ENCODE data around the gene LSM4. TPM values are rescaled to one million over a fixed set of nuclear protein-coding genes. Genes with fewer than 3 reads are reported as not detected.

LSM4 gene
- total and polyA plus RNA-seq, 2 of the 13 experiments (the other 11 are each of a cell fraction or from before 2014, with no cell fraction given), result 65.8 to 166 TPM

GRCh38 chr19:18280247-18281081 lies 42.4 kb downstream of the LSM4 start (continued):
- TF ChIP-seq TFE3 (CRISPR knock-in tag; IDR thresholded peaks at IDR 0.05), result peak; percentile 39; the same call in 1 of the 2 replicates
- TF ChIP-seq REST (IDR thresholded peaks at IDR 0.05; ENCODE audit: borderline replicate concordance in 1 of 2, low read depth in 1 of 2, low read length in 2 of 2), result 0 out of 4 replicates have a peak, but pooled peaks of 1 of the 2 experiments have one; percentile 19
- TF ChIP-seq BRF2 (CRISPR knock-in tag; IDR thresholded peaks at IDR 0.05), result no peak
- TF ChIP-seq STAG1 (CRISPR knock-in tag; IDR thresholded peaks at IDR 0.05), result no peak
- no peak for TF ChIP-seq U2AF2 (IDR thresholded peaks at IDR 0.05; ENCODE audit: low read depth, low read length)
- TF ChIP-seq ZNF790 (CRISPR knock-in tag; IDR thresholded peaks at IDR 0.05; ENCODE audit: borderline replicate concordance), result 0 out of 2 replicates have a peak, but pooled peaks have one; percentile 30
- no peak for TF ChIP-seq ZNF672 (CRISPR knock-in tag; IDR thresholded peaks at IDR 0.05)
- TF ChIP-seq ZNF451 (CRISPR knock-in tag; IDR thresholded peaks at IDR 0.05), result 0 out of 2 replicates have a peak, but pooled peaks have one; percentile 49
- TF ChIP-seq IRX3 (CRISPR knock-in tag; IDR thresholded peaks at IDR 0.05; ENCODE audit: borderline replicate concordance, low read depth), result no peak; the same call in 1 of the 2 replicates
- TF ChIP-seq HINFP (CRISPR knock-in tag; IDR thresholded peaks at IDR 0.05; ENCODE audit: low read depth), result no peak
- no peak for TF ChIP-seq ZBTB42 (CRISPR knock-in tag; IDR thresholded peaks at IDR 0.05)
- no peak for TF ChIP-seq ZFP36 (IDR thresholded peaks at IDR 0.05; ENCODE audit: borderline replicate concordance, low read depth, low read length, partially characterized antibody)
- no peak for TF ChIP-seq ZMYM2 (CRISPR knock-in tag; IDR thresholded peaks at IDR 0.05)
- no peak for TF ChIP-seq NR2F2 (IDR thresholded peaks at IDR 0.05; ENCODE audit: borderline replicate concordance, low read depth)
- peak; percentile 77 for TF ChIP-seq NKX3-1 (CRISPR knock-in tag; IDR thresholded peaks at IDR 0.05)
- 0 out of 2 replicates have a peak, but pooled peaks have one; percentile 64 for TF ChIP-seq NR0B2 (CRISPR knock-in tag; IDR thresholded peaks at IDR 0.05)
- peak; percentile 34 for TF ChIP-seq ASH2L (IDR thresholded peaks at IDR 0.05; ENCODE audit: insufficient read length, low read depth, low read length)
- TF ChIP-seq CSRNP2 (CRISPR knock-in tag; conservative IDR thresholded peaks at IDR 0.05; ENCODE audit: low read depth), result no peak
